GM19043 (cell line): ENCODE results near the gene DYDC2.
"Not testable (repeated sequence)": the region's sequence is repeated elsewhere in the genome, so short reads cannot be mapped to it uniquely, and the experiment has no call there.

Experiments used
- ATAC-seq: cut with Tn5 transposase; IDR thresholded peaks from one replicate; pipeline ENCODE4 v1.9.1; 2021; ENCODE audit warnings: low read depth; ENCODE audit not compliant: unreplicated experiment

DYDC2 gene

GRCh38 chr10:80411681-80412220, 55.2 kb downstream of the DYDC2 start:
- ATAC-seq: no peak

- no peak for ATAC-seq
These were observed 55.9 kb downstream of the DYDC2 start for GRCh38 chr10:80412486-80412885.

DNA sequence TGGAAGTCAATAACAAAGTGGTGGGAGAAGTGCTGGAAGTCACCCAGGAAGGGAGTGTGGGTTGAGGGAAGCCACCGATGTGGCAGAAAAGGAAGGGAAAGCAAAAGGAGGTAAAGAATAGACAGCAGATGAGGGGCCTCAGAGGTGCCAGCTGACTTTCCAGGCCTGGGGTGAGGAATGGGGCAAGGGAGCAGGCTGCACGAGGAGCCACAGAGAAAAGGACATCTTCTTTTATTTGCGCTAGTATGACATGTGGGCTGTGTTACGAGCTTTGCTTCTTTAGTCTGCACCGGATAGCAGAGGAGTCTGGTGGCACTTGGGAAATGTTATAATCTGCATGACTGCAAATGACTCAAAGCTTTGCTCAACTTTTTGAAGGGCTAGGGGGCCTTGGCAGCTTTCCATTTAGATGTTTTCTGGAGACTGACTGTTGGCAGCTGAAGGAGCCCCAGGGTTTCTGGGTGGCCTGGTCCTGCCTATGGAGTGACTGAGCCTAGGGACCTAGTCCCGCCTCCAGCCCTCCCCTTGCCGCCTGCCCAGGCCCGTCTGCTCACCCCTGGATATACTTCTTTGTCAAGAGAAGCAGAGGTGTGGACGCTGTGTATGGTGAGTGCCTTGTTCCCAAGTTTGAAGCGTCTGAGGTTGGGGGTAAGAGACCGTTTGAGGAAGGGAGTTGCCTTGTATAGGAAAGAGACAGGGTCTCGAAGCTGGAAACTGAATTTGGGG, 56.9 kb downstream of the DYDC2 start:
- ATAC-seq: no peak

- no peak for ATAC-seq
These were observed 57.7 kb downstream of the DYDC2 start for GRCh38 chr10:80414142-80414895.

- ATAC-seq: no peak
These were observed 59.3 kb downstream of the DYDC2 start for GRCh38 chr10:80415734-80416478.

DNA sequence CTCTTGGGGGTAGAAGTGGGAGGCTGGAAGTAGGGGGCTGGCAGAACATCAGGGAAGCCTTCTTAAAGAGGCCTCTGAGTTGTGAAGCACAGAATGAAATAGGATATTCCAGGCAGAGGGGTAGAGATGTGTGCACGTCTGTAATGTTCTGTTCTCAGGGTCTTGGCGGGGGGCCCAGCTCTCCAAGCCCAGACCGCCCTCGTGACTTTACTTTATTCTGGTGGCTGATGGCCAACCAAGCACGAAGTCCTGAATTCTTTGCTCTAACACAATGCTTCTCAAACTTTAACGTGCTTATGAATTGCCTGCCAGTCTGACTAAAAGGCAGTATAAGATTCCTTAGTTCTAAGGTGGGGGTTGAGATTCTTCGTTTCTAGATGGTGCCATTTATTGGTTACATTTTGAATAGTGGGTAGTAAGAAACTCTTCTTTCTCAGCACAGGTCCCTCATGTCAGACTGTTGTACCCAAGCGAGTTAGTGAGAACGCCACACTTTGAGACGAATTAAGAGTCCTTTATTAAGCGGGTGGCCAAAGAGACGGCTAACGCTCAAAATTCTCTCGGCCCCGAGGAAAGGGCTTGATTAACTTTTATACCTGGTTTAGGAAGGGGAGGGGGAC, 60.0 kb downstream of the DYDC2 start:
- no peak for ATAC-seq

GRCh38 chr10:80417256-80417655, 60.7 kb downstream of the DYDC2 start:
- ATAC-seq: not testable (repeated sequence)
